ENCODE data around the gene ITSN1. TPM values are rescaled to one million over a fixed set of nuclear protein-coding genes. Genes with fewer than 3 reads are reported as not detected.

ITSN1 gene
- polyA plus RNA-seq, 1 donor from 2014 or later = 35.1 TPM

- no peak overlapping the region for H3K4me3 ChIP-seq (ENCODE audit: low read length)
- H3K79me2 ChIP-seq (replicated peaks; ENCODE audit: insufficient read depth, low read length) = no peaks in the 10 kb centered on the region
- no peaks in the 10 kb centered on the region for H3K9me3 ChIP-seq (ENCODE audit: low read length)
- TF ChIP-seq RAD21 (conservative IDR thresholded peaks at IDR 0.05) = no peak
- TF ChIP-seq, protein P1, sequence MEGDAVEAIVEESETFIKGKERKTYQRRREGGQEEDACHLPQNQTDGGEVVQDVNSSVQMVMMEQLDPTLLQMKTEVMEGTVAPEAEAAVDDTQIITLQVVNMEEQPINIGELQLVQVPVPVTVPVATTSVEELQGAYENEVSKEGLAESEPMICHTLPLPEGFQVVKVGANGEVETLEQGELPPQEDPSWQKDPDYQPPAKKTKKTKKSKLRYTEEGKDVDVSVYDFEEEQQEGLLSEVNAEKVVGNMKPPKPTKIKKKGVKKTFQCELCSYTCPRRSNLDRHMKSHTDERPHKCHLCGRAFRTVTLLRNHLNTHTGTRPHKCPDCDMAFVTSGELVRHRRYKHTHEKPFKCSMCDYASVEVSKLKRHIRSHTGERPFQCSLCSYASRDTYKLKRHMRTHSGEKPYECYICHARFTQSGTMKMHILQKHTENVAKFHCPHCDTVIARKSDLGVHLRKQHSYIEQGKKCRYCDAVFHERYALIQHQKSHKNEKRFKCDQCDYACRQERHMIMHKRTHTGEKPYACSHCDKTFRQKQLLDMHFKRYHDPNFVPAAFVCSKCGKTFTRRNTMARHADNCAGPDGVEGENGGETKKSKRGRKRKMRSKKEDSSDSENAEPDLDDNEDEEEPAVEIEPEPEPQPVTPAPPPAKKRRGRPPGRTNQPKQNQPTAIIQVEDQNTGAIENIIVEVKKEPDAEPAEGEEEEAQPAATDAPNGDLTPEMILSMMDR (IDR thresholded peaks at IDR 0.05; ENCODE audit: poor library complexity, severe bottlenecking) = no peak
- no peak for TF ChIP-seq POLR2AphosphoS5 (IDR thresholded peaks at IDR 0.05)
- no peaks in the 10 kb centered on the region for H3F3A ChIP-seq (ENCODE audit: insufficient read depth, low read length, poor library complexity, severe bottlenecking)
- H3K36me3 ChIP-seq (ENCODE audit: insufficient read depth, low read length) = peaks cover 9% of the 10 kb centered on the region
- no peaks in the 10 kb centered on the region for H3K27me3 ChIP-seq (ENCODE audit: insufficient read depth, low read depth, low read length)
- no peak overlapping the region for H3K9ac ChIP-seq (ENCODE audit: low read length)
- H3K9me2 ChIP-seq (ENCODE audit: insufficient read depth, low read length) = no peaks in the 10 kb centered on the region
- H3K27ac ChIP-seq (ENCODE audit: low read length) = no peak overlapping the region
- no peaks in the 10 kb centered on the region for H4K20me1 ChIP-seq (ENCODE audit: insufficient read depth)
- no peak overlapping the region for H2AFZ ChIP-seq (ENCODE audit: low read depth, low read length)
- H3K4me2 ChIP-seq (ENCODE audit: low read length) = no peak overlapping the region
These were observed 256.9 kb downstream of the ITSN1 start for GRCh38 chr21:33899199-33899598.

- no peak overlapping the region for H3K27ac ChIP-seq (ENCODE audit: low read length)
These were observed 259.3 kb downstream of the ITSN1 start for GRCh38 chr21:33901412-33902288.

DNA sequence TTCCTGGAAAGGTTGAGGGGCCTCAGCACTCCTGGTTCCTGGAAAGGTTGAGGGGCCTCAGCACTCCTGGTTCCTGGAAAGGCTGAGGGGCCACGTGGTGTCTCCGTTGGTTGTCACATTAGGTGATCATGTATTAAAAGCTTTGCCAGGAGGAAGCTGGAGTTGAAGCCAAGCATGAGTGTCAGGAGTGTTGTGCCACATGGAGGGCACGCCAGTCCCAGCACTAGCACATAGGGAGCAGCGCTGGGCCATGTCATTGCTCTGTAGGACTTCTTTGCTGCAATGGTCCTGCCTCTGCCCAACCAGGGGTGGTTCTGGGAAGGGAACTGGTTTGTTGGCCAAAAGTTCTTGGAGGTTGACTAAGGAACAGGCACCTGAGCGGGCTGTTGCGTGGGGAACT, 260.0 kb downstream of the ITSN1 start:
- no peaks in the 10 kb centered on the region for H4K20me1 ChIP-seq (ENCODE audit: insufficient read depth)
- peaks cover 9% of the 10 kb centered on the region for H3K36me3 ChIP-seq (ENCODE audit: insufficient read depth, low read length)
- no peaks in the 10 kb centered on the region for H3K9me3 ChIP-seq (ENCODE audit: low read length)
- H3F3A ChIP-seq (ENCODE audit: insufficient read depth, low read length, poor library complexity, severe bottlenecking) = no peaks in the 10 kb centered on the region
- H3K9me2 ChIP-seq (ENCODE audit: insufficient read depth, low read length) = no peaks in the 10 kb centered on the region
- no peak overlapping the region for H3K4me2 ChIP-seq (ENCODE audit: low read length)
- H3K27me3 ChIP-seq (ENCODE audit: insufficient read depth, low read depth, low read length) = no peaks in the 10 kb centered on the region
- H3K4me3 ChIP-seq (ENCODE audit: low read length) = no peak overlapping the region
- H3K27ac ChIP-seq (ENCODE audit: low read length) = no peak overlapping the region
- H2AFZ ChIP-seq (ENCODE audit: low read depth, low read length) = no peak overlapping the region
- TF ChIP-seq REST (IDR thresholded peaks at IDR 0.05; ENCODE audit: borderline replicate concordance) = no peak
- no peak for TF ChIP-seq EZH2 (IDR thresholded peaks at IDR 0.05; ENCODE audit: borderline replicate concordance, insufficient read depth, low read length, poor library complexity, severe bottlenecking)
- TF ChIP-seq TAF1 (IDR thresholded peaks at IDR 0.05; ENCODE audit: low read depth) = no peak
- TF ChIP-seq MXI1 (conservative IDR thresholded peaks at IDR 0.05; ENCODE audit: poor library complexity, severe bottlenecking) = no peak
- TF ChIP-seq SMC3 (conservative IDR thresholded peaks at IDR 0.05; ENCODE audit: poor library complexity) = no peak
- TF ChIP-seq POLR2AphosphoS5 (IDR thresholded peaks at IDR 0.05) = no peak
- TF ChIP-seq EP300 (conservative IDR thresholded peaks at IDR 0.05; ENCODE audit: poor library complexity, severe bottlenecking) = no peak
- TF ChIP-seq RAD21 (conservative IDR thresholded peaks at IDR 0.05) = no peak
- TF ChIP-seq, protein P1 (IDR thresholded peaks at IDR 0.05; ENCODE audit: poor library complexity, severe bottlenecking) = no peak
- H3K9ac ChIP-seq (ENCODE audit: low read length) = no peak overlapping the region
- H3K79me2 ChIP-seq (replicated peaks; ENCODE audit: insufficient read depth, low read length) = no peaks in the 10 kb centered on the region

More at GRCh38 chr21:33901412-33902288, 259.3 kb downstream of the ITSN1 start:
- no peaks in the 10 kb centered on the region for H3K9me3 ChIP-seq (ENCODE audit: low read length)
- H3K27me3 ChIP-seq (ENCODE audit: insufficient read depth, low read depth, low read length) = no peaks in the 10 kb centered on the region
- H3F3A ChIP-seq (ENCODE audit: insufficient read depth, low read length, poor library complexity, severe bottlenecking) = no peaks in the 10 kb centered on the region
- peaks cover 9% of the 10 kb centered on the region for H3K36me3 ChIP-seq (ENCODE audit: insufficient read depth, low read length)
- H3K79me2 ChIP-seq (replicated peaks; ENCODE audit: insufficient read depth, low read length) = no peaks in the 10 kb centered on the region
- no peak overlapping the region for H3K4me3 ChIP-seq (ENCODE audit: low read length)
- H3K9ac ChIP-seq (ENCODE audit: low read length) = no peak overlapping the region
- no peaks in the 10 kb centered on the region for H3K9me2 ChIP-seq (ENCODE audit: insufficient read depth, low read length)
- no peaks in the 10 kb centered on the region for H4K20me1 ChIP-seq (ENCODE audit: insufficient read depth)
- peak; percentile 23 for TF ChIP-seq RAD21 (conservative IDR thresholded peaks at IDR 0.05)
- TF ChIP-seq MXI1 (conservative IDR thresholded peaks at IDR 0.05; ENCODE audit: poor library complexity, severe bottlenecking) = no peak
- H2AFZ ChIP-seq (ENCODE audit: low read depth, low read length) = no peak overlapping the region
- H3K4me2 ChIP-seq (ENCODE audit: low read length) = no peak overlapping the region
